NCI-H82 treated with DMSO at 0.1 percent for 48 hours (cell line): Measurements from ENCODE around the gene EPHX1.
"Not testable (repeated sequence)": the region's sequence is repeated elsewhere in the genome, so short reads cannot be mapped to it uniquely, and the experiment has no call there.

Experiments
- DNase-seq: peaks from one replicate; lab custom pipeline; 2025; ENCODE audit not compliant: unreplicated experiment; lab: John Stamatoyannopoulos, UW

Gene EPHX1

DNA sequence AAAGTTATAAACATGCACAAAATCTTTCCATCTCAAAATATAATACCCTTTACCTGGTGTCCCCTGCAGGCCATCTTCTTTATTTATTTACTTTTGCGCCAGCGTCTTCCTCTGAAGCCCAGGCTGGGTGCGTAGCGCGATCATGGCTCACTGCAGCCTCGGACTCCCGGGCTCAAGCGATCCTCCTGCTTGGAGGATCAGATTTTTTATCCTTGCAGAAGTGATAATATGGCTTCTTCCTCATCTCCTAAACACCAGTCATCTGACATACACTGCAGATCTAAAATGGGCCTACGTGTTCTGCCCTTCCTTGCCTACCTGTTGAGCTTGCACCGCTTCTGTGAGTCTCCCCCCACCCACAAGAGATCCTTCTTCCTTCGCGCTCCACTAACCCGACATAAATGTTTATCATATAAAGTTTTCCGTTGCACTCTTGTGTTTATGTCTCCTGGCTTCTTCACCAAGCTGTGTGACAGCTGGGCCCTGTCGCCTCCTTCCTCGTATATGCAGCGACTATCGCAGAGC is 32.8 kb upstream of the EPHX1 start:
- DNase-seq: no peak

DNA sequence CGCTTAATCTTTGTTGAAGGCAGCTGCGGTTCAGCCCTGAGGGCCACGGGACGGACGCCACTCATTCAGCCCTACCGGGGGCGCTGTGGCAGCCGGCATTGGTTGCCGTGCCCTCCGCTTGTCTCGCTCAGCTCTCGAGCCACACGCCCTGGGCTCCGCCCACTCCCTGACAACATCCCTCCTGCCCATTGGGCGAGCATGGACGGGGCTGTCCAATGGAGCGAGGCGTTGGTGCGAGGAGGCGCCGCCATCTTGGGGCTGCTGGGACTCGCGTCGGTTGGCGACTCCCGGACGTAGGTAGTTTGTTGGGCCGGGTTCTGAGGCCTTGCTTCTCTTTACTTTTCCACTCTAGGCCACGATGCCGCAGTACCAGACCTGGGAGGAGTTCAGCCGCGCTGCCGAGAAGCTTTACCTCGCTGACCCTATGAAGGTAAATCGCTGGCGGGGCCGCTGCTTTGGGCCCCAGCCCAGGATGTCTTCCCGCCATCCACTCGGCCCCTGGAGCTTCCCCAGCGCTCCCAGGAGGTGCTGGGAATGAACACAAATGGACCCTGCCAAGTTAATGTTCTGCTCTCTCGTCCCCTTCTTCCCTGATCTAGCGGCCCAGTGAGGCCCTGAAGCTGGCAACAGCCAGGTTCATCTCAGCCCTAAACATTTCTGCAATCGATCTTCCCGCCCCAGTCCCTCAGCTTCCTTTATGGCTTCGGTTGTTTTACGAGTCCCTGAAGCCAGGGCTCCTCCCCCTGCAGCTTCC is 32.2 kb upstream of the EPHX1 start, which contains the start of gene SRP9:
SRP9 (plus strand) TSS at position 244 of the 754 bp plus-strand sequence; CDS start at position 359, 115 bp downstream.
- peak; percentile 98 for DNase-seq

DNA sequence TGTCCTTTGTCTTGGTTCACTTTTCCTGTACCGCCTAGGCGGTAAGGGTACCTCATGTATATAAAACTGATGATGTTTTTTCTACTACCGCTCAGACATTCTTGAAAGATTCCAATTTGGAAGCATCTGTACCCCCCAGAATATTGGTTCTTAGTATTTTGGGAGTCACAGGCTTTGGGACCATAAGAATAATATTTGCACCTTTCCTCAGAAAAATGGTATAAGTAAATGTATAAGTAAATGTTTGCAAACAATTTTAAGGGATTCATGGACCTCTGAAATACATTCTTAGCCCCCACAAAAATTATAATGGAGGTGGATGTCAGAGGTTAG is 31.6 kb upstream of the EPHX1 start:
- DNase-seq: no peak

DNA sequence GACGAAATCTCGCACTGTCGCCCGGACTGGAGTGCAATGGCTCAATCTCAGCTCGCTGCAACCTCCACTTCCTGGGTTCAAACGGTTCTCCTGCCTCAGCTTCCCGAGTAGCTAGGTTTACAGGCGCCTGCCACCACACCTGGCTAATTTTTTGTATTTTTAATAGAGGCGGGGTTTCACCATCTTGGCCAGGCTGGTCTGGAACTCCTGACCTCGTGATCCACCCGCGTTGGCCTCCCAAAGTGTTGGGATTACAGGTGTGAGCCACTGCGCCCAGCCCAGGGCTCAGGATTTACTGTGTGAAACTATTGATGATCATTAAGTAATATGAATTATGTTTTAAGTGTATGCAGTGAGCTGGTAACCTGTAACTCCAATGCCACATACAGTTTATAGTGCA is 30.8 kb upstream of the EPHX1 start:
- not testable (repeated sequence) for DNase-seq

DNA sequence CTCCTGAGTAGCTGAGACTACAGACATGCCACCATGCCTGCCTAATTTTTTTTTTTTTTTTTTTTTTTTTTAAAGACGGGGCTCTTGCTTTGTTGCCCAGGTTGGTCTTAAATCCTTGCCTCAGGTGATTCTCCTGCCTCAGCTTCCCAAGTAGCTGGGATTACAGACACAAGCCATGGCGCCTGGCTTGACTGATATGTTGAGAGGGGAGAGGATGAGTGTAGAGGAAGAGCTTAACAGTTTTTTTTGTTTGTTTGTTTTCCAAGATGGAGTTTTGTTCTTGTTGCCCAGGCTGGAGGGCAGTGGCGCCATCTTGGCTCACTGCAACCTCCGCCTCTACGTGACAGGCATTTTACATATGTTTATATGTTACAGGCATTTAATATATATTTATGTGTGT is 29.8 kb upstream of the EPHX1 start:
- no peak for DNase-seq

DNA sequence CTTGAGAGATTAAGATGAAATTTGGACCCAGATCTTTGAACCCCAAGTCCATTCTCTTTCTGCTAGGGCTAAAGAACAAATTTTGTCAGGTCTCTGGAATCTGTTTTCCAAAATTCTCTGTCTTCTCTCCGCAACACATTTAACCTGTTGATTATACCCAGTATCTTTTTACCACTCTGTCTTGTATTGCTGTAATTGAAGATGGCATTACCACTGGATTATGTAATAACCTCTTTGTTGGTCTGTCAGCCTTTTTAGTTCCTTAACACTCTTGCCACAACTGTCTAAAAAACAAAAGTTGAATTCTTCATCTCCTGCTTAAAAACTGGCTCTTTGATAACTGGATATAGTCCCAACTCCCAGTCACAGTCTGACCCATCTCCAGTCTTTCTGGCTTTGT is 29.3 kb upstream of the EPHX1 start:
- DNase-seq: no peak

DNA sequence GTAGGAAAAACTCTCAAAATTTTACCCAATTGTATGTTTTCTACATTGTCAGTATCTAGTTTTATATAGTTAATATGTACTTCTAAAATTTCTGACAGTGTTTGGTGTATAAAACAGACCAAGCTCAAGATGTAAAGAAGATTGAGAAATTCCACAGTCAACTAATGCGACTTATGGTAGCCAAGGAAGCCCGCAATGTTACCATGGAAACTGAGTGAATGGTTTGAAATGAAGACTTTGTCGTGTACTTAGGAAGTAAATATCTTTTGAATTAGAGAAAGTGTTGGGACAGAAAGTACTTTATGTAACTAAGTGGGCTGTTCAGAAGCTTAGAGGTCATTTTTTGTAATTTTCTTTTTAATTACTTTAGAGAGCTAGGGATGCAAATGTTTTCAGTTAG is 20.8 kb upstream of the EPHX1 start:
- DNase-seq: not testable (repeated sequence)

DNA sequence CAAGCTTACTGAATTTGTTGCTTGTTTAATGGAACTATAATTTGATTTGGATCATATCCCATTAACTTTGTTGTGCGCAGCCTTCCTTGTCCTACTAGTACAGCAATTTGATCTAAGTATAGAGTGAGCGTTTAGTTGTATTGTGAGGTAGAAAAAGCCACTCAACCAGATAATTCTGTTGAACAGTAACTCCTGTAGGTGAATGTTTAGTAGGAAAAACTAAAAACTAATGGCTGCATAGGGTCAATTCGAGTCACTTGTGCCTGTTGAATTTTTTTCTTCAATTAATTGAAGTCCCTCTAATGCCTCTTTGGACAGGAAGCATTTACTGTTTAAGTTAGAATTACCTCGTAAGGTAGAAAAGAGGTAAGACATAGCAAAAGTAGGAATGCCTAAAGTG is 15.0 kb upstream of the EPHX1 start:
- DNase-seq: no peak

DNA sequence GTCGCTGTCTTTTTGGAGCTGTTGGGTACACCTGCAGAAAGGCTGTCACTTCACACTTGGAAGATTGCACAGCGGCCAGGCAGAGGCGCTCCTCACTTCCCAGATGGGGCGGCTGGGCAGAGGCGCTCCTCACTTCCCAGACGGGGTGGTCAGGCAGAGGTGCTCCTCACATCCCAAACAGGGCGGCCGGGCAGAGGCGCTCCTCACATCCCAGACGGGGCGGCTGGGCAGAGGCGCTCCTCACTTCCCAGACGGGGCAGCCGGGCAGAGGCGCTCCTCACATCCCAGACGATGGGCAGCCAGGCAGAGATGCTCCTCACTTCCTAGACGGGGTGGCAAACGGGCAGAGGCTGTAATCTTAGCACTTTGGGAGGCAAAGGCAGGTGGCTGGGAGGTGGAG is 13.8 kb upstream of the EPHX1 start:
- not testable (repeated sequence) for DNase-seq

DNA sequence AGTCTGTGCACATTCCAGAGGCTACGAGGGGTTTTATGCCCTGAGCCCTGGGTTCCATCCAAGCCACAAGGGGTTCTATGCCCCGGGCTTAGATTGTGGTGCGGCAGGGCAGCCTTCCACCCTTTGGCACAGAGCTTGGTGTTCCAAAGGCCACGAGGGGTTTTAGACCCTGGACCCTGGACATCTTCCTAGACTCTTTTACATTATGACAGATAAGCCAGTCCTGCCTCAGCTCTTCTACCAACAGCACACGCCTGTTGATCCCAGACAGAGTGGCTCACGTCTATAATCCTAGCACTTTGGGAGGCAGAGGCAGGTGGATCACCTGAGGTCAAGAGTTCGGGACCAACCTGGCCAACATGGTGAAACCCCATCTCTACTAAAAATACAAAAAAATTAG is 8.8 kb upstream of the EPHX1 start:
- DNase-seq: not testable (repeated sequence)

DNA sequence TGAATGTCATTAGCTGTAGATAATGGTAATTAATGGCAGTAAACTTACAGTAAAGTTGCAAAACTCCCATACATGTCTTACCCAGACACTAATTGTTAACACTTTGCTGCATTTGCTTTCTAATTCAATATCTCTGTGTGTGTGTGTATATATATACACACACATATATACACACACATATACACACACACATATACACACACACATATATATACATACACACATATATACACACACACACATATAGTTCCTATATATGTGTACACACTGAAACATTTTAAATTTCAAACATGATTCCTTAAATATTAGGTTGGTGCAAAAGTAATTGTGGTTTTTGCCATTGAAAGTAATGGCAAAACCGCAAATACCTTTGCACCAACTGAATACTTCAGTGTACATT is 3.7 kb upstream of the EPHX1 start:
- no peak for DNase-seq

DNA sequence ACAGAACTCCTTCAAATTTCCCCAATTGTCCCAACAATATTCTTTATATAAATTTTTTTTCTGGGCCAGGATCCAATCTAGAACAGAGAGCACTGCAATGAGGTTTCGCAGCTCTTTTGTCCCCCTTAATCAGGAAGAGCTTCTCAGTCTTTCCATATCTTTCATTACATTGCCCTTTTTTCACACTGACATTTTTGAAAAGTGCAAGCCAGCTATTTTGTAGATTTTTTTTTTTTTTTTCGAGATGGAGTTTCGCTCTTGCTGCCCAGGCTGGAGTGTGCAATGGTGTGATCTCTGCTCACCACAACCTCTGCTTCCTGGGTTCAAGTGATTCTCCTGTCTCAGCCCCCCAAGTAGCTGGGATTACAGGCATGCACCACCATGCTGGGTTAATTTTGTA is 3.2 kb upstream of the EPHX1 start:
- DNase-seq: not testable (repeated sequence)

DNA sequence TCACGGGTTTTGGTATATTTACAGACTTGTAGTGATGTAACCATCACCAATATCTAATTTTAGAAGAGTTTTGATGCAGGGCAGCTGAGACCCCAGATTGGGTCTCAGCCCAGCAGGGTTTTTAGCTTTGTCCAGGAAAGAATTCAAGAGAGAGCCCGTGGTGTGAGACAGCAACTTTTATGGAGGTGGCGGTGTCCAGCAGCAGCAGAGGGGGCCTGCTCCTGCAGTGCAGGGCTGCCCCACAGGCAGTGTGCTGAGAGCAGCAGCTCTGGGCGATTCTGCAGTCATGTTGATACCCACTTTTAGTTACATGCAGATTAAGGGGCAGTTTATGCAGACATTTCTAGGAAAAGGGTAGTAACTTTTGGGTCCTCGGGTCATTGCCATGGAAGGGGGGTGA is 1.8 kb upstream of the EPHX1 start:
- no peak for DNase-seq

DNA sequence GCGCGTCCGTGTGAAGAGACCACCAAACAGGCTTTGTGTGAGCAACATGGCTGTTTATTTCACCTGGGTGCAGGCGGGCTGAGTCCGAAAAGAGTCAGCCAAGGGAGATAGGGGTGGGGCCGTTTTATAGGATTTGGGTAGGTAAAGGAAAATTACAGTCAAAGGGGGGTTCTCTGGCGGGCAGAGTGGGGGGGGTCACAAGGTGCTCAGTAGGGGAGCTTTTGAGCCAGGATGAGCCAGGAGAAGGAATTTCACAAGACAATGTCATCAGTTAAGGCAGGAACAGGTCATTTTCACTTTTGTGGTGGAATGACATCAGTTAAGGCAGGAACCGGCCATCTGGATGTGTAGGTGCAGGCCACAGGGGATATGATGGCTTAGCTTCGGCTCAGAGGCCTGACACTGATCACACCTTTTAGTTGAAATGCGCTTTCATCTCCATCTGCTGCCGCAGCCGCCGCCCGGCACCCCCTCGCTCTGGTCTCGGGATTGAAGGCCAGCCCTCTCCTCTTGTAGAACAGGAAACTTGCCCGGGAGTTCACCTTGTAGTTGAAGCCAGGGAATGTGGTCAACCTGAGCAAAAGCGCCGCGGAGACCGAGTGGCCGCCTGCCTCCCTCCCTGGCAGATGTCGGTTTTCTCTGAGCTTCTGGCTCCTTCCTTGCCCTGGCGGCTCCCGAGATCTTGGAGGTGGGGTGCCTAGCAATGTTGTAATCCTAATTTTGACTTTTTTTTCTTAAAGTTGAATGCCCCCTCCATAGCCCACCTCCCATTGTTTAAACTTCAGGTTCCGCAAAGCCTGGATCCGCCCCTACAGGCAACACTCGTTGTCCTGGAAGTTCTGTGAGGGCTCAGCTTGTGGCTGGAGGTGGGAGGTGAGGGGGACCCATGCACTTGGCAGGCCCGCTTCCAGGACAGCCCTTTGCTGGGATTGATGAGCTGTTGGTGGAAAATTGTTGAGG is 935 bp downstream of the EPHX1 start:
- peak; percentile 58 for DNase-seq

DNA sequence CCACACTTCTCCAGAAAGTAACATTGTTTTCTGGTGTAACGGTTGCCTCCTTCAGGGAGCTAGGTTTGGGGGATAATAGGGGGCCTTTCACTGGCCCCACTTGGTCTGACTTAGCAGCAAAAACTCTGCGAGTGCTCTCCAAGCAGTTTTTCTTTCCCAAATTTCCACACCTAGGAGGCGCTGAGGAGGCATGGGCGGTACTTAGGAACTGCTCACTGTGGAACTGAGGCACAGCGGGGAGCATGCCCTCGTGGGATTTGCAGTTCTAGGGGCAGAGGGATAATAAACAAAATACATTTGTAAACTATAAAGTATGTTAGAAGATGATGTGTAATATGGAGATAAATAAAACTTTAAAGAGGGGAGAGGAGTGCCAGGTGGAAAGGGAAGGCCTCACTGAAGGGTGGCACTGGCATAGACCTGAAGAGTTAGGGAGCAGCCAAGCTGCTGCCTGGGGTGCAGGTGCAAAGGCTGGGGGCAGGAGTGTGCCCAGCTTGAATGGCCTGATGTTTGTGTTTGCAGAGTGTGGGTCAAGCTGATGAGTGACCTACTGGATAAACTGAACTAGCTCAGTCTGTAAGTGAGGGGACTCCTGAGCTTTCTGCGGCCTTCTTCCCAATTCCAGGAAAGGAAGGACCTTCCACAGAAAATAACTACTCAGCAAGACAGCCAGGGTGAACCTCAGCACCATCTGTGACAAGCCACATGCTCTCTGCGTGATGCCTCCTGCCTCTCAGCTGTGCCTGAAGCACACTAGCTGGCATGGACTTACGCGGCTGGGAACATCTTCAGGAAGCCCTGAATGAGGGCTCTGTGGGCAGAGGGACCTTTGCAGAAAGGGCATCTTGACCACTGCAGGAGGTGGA is 1.9 kb downstream of the EPHX1 start:
- DNase-seq: no peak

DNA sequence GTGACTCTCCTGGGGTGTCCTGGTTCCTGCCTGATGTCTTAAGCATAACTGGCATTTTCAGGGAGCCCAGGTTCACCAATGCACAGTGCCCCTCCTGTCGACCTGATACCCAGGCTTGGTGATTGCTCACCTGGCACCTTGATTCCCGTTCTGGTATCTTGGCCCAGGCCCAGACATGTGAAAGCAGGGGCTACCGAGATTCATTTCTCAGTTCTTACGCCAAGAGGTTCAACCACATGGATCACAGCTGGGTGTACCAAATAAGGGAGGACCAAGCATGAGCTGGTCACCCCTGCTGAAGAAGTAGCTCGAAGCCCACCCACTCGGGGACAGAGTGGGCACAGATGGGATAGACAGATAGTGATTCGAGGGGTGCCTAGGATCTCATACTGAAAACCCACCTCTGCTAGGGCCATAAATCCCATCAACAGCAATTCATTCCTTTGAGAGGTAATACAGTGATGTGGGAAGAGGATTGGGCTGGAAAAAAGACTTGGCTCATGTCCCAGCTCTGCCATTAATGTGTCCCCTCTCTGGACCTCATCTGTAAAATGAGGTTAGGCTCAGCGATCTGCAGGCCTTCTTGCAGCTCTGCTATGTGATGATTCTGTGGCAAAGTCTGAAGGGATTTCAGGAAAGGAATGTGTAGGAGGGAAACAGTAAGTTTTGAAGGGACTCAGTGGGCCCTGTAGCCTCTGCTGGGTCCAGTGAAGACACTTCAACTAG is 2.7 kb downstream of the EPHX1 start:
- DNase-seq: peak; percentile 36

DNA sequence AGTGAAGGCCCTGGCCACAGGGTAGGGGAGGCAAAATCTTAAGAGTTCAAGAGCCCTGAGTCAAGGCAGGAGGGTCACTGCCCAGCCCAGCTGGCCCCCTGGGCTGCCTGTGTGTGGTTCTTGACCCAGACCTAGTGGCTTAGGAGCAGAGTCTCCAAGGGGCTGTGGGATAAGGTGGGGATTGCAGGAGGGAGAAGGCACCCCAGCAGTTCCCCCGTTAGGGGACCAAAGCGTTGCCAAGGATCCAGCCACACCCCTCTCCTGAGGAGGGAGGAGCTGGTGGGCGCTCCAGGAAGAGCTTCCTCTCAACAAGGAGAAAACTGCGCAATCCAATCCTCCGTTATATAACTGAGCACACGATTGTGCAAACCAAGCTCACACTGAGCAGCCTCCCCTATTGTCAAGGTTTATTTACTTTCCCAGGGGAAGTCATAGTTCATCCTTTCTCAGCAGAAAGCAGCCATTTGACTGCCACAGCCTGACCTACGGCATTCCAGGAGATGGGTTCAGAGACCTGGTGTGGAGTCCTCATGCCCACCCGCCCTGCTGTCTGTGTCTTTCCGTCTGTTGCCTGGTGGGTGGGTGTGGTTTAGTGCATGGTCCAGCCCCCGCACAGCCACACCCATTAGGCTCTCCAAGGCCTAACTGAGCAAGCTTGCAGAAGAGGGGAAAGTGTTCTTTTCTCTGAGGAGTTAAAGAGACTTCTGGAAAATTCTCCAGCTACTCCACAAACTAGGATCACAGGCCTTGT is 3.5 kb downstream of the EPHX1 start:
- no peak for DNase-seq

DNA sequence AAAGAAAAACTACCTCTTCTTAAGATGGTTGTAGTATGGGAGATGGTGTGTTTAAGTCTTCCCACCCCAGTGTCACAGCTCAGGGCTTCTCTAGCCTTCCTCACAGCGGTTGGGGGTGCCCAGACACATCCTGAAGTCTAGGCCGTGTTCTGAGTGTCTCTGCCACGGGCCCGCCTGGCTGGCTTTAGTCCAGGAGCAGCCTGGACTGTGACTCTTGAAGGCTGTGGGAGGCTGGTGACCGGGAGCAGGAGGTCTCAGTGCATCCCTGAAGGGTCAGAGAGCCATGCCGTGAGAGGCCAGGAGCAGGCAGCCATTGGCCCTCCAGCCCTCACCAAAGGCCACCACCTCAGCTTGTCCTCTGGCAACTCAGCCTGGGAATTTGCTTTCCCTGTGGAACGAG is 4.5 kb downstream of the EPHX1 start:
- DNase-seq: no peak

DNA sequence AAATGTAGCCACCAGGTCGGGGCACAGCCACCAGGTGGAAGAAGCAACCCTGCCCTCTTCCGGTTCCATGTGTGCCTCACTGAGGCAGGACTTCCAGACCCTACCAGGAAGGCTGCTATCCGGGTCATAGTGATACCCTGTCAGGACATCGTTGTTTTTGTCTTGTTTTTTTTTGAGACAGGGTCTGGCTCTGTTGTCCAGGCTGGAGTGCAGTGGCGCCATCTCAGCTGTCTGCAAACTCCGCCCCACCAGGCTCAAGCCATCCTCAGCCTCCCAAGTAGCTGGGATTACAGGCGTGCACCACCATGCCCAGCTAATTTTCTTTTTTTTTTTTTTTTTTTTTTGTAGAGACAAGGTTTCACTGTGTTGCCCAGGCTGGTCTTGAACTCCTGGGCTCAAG is 5.2 kb downstream of the EPHX1 start:
- not testable (repeated sequence) for DNase-seq
